CD4-positive, alpha-beta T cell treated with Interleukin-6 for 4 hours (primary cell): ENCODE data around the gene BCAP31.
A peak's percentile ranks its signal among the peaks of the same experiment; 100 is the strongest.

Experiments used
- DNase-seq: peaks from one replicate; pipeline ENCODE4 v3.0.0-alpha.2; 2020; ENCODE audit warnings: mixed read lengths

Gene BCAP31

GRCh38 chrX:153724252-153725038 is at the start of gene BCAP31, which contains the start of gene ABCD1:
Gene BCAP31, minus strand, starts transcription at chrX:153724387. Its CDS starts 1,143 bp downstream, at chrX:153723244.
Gene ABCD1, plus strand, starts transcription at chrX:153724856. Its CDS starts 411 bp downstream, at chrX:153725267.
- peak; percentile 90 for DNase-seq

DNA sequence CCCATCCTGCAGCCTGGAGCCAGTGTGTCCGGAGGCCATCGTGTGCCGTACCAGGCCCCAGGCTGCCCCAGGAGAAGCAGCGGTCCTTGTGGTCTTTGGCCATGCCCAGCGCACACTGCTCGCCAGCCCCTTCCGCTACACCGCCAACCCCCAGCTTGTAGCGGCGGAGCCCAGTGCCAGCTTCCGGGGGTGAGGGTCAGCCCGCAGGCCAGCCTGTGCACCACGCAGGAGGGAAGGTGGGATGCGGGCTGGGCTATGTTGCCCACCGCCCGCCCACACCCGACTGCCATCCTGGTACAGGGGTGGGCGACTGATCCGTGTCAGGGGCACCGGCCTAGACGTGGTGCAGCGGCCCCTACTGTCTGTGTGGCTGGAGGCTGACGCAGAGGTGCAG is 49.0 kb upstream of the BCAP31 start:
- no peak for DNase-seq

GRCh38 chrX:153772316-153773217 is 48.4 kb upstream of the BCAP31 start:
- no peak for DNase-seq

- no peak for DNase-seq
Observed at GRCh38 chrX:153771415-153772315, 47.5 kb upstream of the BCAP31 start.

DNA sequence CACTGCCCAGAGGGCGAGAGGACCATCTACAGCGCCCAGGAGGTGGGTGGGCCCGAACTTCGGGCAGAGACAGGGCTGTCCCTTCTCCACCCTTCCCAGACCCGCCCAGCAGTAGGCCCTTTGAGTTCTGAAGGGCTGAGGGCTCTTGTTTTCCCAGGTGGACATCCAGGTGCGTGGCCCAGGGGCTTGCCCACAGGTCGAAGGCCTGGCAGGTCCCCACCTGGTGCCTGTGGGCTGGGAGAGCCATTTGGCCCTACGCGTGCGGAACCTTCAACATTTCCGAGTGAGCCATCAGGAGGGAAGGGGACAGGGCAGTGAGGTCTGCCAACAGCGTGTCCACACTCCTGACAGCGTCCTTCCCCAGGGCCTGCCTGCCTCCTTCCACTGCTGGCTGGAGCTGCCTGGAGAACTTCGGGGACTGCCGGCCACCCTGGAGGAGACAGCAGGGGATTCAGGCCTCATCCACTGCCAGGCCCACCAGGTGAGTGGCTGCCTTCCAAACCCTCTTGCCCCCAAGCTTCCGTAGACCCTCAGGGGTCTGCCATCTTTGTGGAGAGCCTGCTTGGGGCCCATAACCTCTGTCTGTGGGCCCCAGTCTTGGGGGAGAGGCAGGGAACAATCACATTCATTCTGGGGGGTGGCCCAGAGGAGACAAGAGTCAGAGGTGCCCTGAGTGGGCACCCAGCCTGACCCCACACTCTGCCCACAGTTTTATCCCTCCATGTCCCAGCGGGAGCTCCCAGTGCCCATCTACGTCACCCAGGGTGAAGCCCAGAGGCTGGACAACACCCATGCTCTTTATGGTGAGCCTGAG is 46.6 kb upstream of the BCAP31 start:
- no peak for DNase-seq

GRCh38 chrX:153769865-153770600 is 45.8 kb upstream of the BCAP31 start:
- DNase-seq: no peak

GRCh38 chrX:153769158-153769864 is 45.1 kb upstream of the BCAP31 start:
- DNase-seq: no peak

- DNase-seq: no peak
Observed at GRCh38 chrX:153768311-153769157, 44.3 kb upstream of the BCAP31 start.

GRCh38 chrX:153767674-153768055 is 43.5 kb upstream of the BCAP31 start:
- no peak for DNase-seq

DNA sequence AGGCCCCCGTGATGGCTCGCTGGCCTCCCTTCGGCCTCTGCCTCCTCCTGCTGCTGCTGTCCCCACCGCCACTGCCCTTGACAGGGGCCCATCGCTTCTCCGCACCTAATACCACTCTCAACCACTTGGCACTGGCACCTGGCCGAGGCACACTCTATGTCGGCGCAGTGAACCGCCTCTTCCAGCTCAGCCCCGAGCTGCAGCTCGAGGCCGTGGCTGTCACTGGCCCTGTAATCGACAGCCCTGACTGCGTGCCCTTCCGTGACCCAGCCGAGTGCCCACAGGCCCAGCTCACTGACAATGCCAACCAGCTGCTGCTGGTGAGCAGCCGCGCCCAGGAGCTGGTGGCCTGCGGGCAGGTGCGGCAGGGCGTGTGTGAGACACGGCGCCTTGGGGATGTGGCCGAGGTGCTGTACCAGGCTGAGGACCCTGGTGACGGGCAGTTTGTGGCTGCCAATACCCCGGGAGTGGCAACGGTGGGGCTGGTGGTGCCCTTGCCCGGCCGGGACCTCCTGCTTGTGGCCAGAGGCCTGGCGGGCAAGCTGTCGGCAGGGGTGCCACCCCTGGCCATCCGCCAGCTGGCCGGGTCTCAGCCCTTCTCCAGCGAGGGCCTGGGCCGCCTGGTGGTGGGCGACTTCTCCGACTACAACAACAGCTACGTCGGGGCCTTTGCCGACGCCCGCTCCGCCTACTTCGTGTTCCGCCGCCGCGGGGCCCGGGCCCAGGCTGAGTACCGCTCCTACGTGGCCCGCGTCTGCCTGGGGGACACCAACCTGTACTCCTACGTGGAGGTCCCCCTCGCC is 42.9 kb upstream of the BCAP31 start:
- DNase-seq: no peak

DNA sequence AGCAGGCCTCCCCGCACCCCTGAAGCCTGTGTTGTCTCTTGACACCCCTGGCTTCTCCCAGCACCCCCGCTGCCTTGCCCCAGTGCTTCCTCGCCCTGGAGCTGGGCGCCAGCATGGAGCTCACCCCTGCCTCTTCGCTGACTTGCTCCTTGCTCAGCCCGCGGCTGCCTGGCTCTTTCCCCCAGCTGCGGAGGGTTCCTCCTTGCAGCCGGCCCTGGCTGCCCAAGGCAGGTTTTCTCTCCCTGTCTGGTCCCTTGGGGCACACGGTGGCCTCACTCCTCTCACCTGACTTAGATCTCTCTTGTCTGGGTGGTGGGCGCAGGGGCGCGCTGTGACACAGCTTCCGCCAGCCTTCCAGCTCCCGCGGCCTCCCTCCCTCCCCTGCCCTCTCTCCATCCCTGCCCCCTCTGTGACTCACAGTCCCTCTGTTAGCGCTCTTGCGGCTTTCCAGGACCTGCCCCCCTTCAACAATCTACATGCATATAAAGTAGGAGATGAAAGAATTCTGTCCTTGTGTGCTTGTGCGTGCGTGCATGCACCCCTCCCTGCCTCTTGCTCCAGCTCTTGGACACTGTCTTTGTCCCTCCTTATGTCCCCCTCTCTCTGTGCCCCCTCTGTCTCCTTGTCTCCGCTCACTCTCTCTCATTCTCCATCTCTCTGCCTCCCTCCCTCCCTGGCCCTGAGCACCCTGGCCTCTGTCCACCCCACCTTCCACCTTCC is 42.1 kb upstream of the BCAP31 start:
- peak; percentile 42 for DNase-seq

DNA sequence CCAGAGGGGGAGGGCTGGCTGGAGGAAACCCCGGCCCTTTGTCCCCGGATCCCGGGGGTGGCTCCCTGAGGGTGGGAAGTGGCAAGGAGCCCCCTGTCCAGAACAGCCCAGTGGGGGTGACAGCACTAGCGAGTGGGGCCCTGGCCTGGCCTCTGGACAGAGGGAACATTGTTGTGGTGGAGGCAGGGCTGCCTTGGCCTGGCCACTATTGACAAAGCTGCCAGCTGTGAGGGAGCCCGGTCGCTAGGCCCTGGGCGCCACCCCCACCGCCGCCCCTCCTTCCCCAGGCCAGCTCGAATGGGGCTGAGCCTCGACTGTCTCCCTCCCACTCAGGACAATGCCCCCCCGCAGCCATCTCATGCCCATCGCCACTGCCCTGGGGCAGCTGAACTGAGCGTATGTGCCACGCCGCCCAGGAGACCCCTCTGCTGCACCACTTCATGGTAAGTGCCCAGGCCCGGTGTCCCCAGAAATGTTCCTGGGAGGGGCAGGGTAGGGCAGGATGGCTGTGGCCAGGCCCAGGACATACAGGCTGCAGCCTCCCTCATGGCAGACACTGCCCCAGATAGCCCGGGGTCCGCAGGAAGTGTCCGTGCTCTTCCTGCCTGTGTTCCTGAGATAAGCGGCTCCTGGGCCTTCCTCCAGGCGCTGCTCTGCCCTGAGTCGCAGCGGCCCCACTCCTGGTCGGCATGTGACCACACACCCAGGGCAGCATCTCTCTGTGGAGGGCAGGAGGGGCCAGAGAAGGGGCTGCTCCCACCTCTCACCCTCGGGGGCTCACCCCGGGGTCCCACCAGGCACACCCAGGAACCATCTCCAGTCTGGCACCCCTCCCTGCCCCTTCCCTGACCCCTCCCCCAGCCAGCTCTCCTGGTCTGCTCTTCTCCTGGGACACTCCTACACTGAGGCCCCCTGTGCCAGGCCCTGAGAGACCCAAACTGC is 41.2 kb upstream of the BCAP31 start:
- no peak for DNase-seq

GRCh38 chrX:153764786-153765137 is 40.6 kb upstream of the BCAP31 start:
- no peak for DNase-seq

DNA sequence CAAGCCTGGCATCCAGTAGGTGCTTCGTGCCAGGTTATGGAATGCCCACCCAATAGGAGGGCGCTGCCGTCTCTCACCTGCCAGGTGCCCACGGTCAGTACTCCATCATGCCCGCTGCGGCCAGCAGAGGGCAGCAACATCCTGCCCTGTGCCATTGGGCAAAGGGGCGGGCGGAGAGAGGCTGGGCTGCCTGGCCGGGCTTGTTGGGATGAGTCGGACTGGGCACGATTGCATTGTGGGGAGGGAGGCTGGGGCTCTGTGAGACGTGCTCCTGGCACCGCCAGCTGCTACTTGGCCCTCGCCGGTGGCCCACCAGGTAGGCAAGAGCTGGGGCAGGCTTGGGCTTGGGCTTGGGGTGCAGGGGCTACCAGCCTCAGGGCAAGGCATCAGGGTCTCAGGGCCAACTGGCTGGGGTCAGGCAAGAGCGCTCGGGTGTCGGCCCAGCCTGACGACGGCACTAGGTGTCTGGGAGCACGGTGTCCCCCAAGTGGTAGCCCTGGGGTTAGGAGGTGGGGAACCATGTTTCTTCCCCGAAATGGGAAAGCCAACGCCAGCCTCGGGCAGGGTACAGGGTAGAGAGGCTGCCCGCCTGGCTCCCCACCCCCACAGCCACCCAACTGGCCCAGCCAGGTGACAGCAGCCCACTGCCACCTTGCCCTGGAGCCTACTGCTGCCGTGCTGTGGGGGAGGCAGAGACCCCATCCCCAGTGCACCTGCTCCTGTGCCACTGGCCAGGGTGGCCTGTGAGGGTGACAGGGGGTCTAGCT is 40.0 kb upstream of the BCAP31 start, which contains the start of gene PLXNB3:
Gene PLXNB3 (plus strand): TSS at position 261 of the 767 bp plus-strand sequence. CDS start 1,287 bp downstream, outside the sequence.
- peak; percentile 87 for DNase-seq

DNA sequence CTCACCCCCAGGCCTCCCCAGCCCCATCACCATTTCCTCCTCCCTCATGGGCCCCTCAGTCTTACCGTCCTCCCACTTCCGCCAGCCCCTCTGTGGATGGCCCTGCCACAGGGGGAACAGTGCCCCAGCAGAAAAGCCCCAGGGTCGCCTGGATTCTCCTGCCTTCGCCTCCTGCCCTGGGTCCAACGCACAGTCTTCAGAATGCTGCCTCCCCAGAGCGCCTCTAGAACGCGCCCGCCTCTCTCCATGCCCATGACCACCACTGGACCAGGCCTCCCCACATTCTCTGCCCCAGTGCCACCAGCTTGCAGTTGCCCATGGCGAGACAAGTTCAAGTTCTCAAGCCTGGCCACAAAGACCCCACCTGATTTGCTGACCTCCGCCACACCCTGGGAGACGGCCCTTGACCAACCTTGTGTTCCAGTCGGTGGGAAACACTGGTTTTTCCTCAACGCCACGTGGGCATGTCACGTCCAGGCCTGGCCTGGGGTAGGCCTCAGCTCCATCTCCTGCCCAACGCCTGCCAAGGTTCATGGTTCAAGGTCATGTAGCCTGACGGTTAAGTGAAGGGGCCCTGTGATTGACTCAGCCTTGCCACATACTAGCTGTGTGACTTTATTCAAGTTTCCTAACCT is 39.2 kb upstream of the BCAP31 start:
- DNase-seq: no peak
